Subcutaneous abdominal adipose tissue (tissue), 5 donors: ENCODE data around the gene HAX1.
A peak's percentile ranks its signal among the peaks of the same experiment; 100 is the strongest.

Source experiments
- H3K27ac ChIP-seq: one replicate; pipeline ENCODE4 v1.7.0; 2013; ENCODE audit warnings: low read depth, mild to moderate bottlenecking, inconsistent platforms, low read length, moderate library complexity
- H3K27me3 ChIP-seq, 5 donors: one replicate each; pipeline ENCODE4 v1.7.0; 2013; ENCODE audit warnings: low read length in 5 of 5, inconsistent platforms in 1 of 5; ENCODE audit not compliant: control insufficient read depth in 5 of 5, insufficient read depth in 4 of 5
- H3K36me3 ChIP-seq, 5 donors: one replicate each; pipeline ENCODE4 v1.7.0; 2013; ENCODE audit warnings: low read length in 5 of 5; ENCODE audit not compliant: control insufficient read depth in 5 of 5, insufficient read depth in 5 of 5
- H3K4me1 ChIP-seq, 5 donors: one replicate each; pipeline ENCODE4 v1.7.0; 2013; ENCODE audit warnings: low read length in 5 of 5, mild to moderate bottlenecking in 3 of 5, moderate library complexity in 1 of 5; ENCODE audit not compliant: control insufficient read depth in 5 of 5, insufficient read depth in 5 of 5
- H3K4me3 ChIP-seq, 5 donors: one replicate each; pipeline ENCODE4 v1.7.0; 2013; ENCODE audit warnings: low read length in 5 of 5, low read depth in 1 of 5
- H3K9ac ChIP-seq, 5 donors: one replicate each; pipeline ENCODE4 v1.7.0; 2013; ENCODE audit warnings: low read length in 5 of 5, mild to moderate bottlenecking in 4 of 5, moderate library complexity in 3 of 5
- H3K9me3 ChIP-seq, 5 donors: one replicate each; pipeline ENCODE4 v1.7.0; 2013; ENCODE audit warnings: low read length in 5 of 5; ENCODE audit not compliant: control insufficient read depth in 5 of 5
- donor health status: healthy.
- donor health status: healthy.
- donor health status: healthy.
- donor health status: healthy.
- donor health status: healthy.

HAX1 gene

GRCh38 chr1:154240294-154240833 lies 32.1 kb upstream of the HAX1 start:
- H3K36me3 ChIP-seq: peaks cover 71 to 90% (median 86%) of the 10 kb centered on the region in 5 donors

GRCh38 chr1:154241703-154242351 lies 30.6 kb upstream of the HAX1 start:
- H3K27ac ChIP-seq: no peak overlapping the region
- peaks cover 74 to 90% (median 85%) of the 10 kb centered on the region in 5 donors for H3K36me3 ChIP-seq
- no peak overlapping the region for H3K4me3 ChIP-seq
- no peaks in the 10 kb centered on the region for H3K9me3 ChIP-seq
- H3K4me1 ChIP-seq: peaks cover 0 to 5% (median 3%) of the 10 kb centered on the region in 5 donors
- H3K27me3 ChIP-seq: no peaks in the 10 kb centered on the region
- no peak overlapping the region for H3K9ac ChIP-seq

More at GRCh38 chr1:154240294-154240833, 32.1 kb upstream of the HAX1 start:
- Histone ChIP-seq H3K9ac (no peak overlapping the region), H3K9me3 (no peaks in the 10 kb centered on the region), H3K27me3 (no peaks in the 10 kb centered on the region), H3K27ac (no peak overlapping the region), H3K4me3 (no peak overlapping the region), H3K4me1 (peaks cover 0 to 10% (median 3%) of the 10 kb centered on the region in 5 donors)

- Histone ChIP-seq H3K27ac (no peak overlapping the region), H3K4me3 (no peak overlapping the region), H3K36me3 (peaks cover 50 to 98% (median 93%) of the 10 kb centered on the region in 5 donors), H3K9me3 (no peaks in the 10 kb centered on the region), H3K9ac (no peak overlapping the region), H3K27me3 (no peaks in the 10 kb centered on the region), H3K4me1 (no peaks in the 10 kb centered on the region)
These were observed 18.8 kb upstream of the HAX1 start for GRCh38 chr1:154253671-154254070.

- H3K36me3 ChIP-seq: peaks cover 52 to 97% (median 92%) of the 10 kb centered on the region in 5 donors
These were observed 15.7 kb upstream of the HAX1 start for GRCh38 chr1:154256686-154257085.

GRCh38 chr1:154258784-154259183 lies 13.6 kb upstream of the HAX1 start:
- Histone ChIP-seq H3K9me3 (no peaks in the 10 kb centered on the region), H3K4me3 (no peak overlapping the region), H3K27ac (no peak overlapping the region), H3K36me3 (peaks cover 66 to 100% (median 99%) of the 10 kb centered on the region in 5 donors), H3K9ac (no peak overlapping the region), H3K4me1 (no peaks in the 10 kb centered on the region), H3K27me3 (no peaks in the 10 kb centered on the region)

More at GRCh38 chr1:154256686-154257085, 15.7 kb upstream of the HAX1 start:
- no peak overlapping the region for H3K9ac ChIP-seq
- no peaks in the 10 kb centered on the region for H3K27me3 ChIP-seq
- no peaks in the 10 kb centered on the region for H3K4me1 ChIP-seq
- no peaks in the 10 kb centered on the region for H3K9me3 ChIP-seq
- H3K27ac ChIP-seq: no peak overlapping the region
- no peak overlapping the region for H3K4me3 ChIP-seq

- H3K4me3 ChIP-seq: no peak overlapping the region
- H3K27me3 ChIP-seq: no peaks in the 10 kb centered on the region
- no peak overlapping the region for H3K27ac ChIP-seq
- H3K36me3 ChIP-seq: peaks cover 57 to 99% (median 97%) of the 10 kb centered on the region in 5 donors
- H3K9me3 ChIP-seq: no peaks in the 10 kb centered on the region
- H3K4me1 ChIP-seq: no peaks in the 10 kb centered on the region
- H3K9ac ChIP-seq: no peak overlapping the region
These were observed 12.3 kb upstream of the HAX1 start for GRCh38 chr1:154260127-154260526.

GRCh38 chr1:154263465-154264332 lies 8.7 kb upstream of the HAX1 start:
- peaks cover 32 to 92% (median 85%) of the 10 kb centered on the region in 5 donors for H3K36me3 ChIP-seq

GRCh38 chr1:154264454-154264853 lies 8.0 kb upstream of the HAX1 start:
- H3K36me3 ChIP-seq: peaks cover 32 to 93% (median 85%) of the 10 kb centered on the region in 5 donors
- H3K4me1 ChIP-seq: no peaks in the 10 kb centered on the region
- no peak overlapping the region for H3K9ac ChIP-seq
- H3K27ac ChIP-seq: no peak overlapping the region
- no peaks in the 10 kb centered on the region for H3K9me3 ChIP-seq
- H3K27me3 ChIP-seq: no peaks in the 10 kb centered on the region
- H3K4me3 ChIP-seq: no peak overlapping the region

More at GRCh38 chr1:154263465-154264332, 8.7 kb upstream of the HAX1 start:
- H3K9ac ChIP-seq: peak overlapping the region in 2 of 5 donors; percentile 17 to 28
- H3K27me3 ChIP-seq: no peaks in the 10 kb centered on the region
- H3K4me3 ChIP-seq: no peak overlapping the region
- no peaks in the 10 kb centered on the region for H3K9me3 ChIP-seq
- no peaks in the 10 kb centered on the region for H3K4me1 ChIP-seq
- H3K27ac ChIP-seq: peak overlapping the region; percentile 27

GRCh38 chr1:154265586-154265985 lies 6.8 kb upstream of the HAX1 start:
- peak overlapping the region in 1 of 5 donors; percentile 17 for H3K9ac ChIP-seq
- H3K27ac ChIP-seq: no peak overlapping the region
- H3K9me3 ChIP-seq: no peaks in the 10 kb centered on the region
- no peaks in the 10 kb centered on the region for H3K27me3 ChIP-seq
- peaks cover 30 to 92% (median 85%) of the 10 kb centered on the region in 5 donors for H3K36me3 ChIP-seq
- no peaks in the 10 kb centered on the region for H3K4me1 ChIP-seq
- no peak overlapping the region for H3K4me3 ChIP-seq

GRCh38 chr1:154270833-154271232 lies 1.6 kb upstream of the HAX1 start:
- Histone ChIP-seq H3K9ac (no peak overlapping the region), H3K27me3 (no peaks in the 10 kb centered on the region), H3K9me3 (no peaks in the 10 kb centered on the region), H3K4me3 (no peak overlapping the region), H3K36me3 (peaks cover 17 to 62% (median 53%) of the 10 kb centered on the region in 5 donors), H3K27ac (no peak overlapping the region), H3K4me1 (peaks cover 5 to 22% (median 18%) of the 10 kb centered on the region in 5 donors)
